Calu3 (cell line): ENCODE results near the gene RASSF6. TPM values are rescaled to one million over a fixed set of nuclear protein-coding genes. Genes with fewer than 3 reads are reported as not detected.

Experiments
- BruUV-seq: library from RNA; stranded (reverse); fragments of 400-500 nt; replicated peaks from 2 replicates; lab custom pipeline; 2021; lab: Mats Ljungman, UMichigan
- CTCF ChIA-PET: fragments of 300-600 bp; sonication (Branson Sonifier 250); formaldehyde crosslinking; loops from one replicate; lab custom pipeline; 2022; ENCODE audit warnings: antibody characterized with exemption; lab: Charles Lee
- DNase-seq: peaks from one replicate; pipeline ENCODE4 v3.0.0; 2022
- H3K27ac Mint-ChIP-seq: one replicate; pipeline ENCODE4 v1.8.0; 2022; ENCODE audit warnings: mixed read lengths; ENCODE audit not compliant: unreplicated experiment
- H3K27me3 Mint-ChIP-seq: one replicate; pipeline ENCODE4 v1.8.0; 2022; ENCODE audit warnings: mixed read lengths; ENCODE audit not compliant: unreplicated experiment
- H3K36me3 Mint-ChIP-seq: one replicate; pipeline ENCODE4 v1.8.0; 2022; ENCODE audit warnings: mild to moderate bottlenecking, moderate library complexity, mixed read lengths; ENCODE audit not compliant: insufficient read depth, unreplicated experiment
- H3K4me1 Mint-ChIP-seq: one replicate; pipeline ENCODE4 v1.8.0; 2022; ENCODE audit warnings: mild to moderate bottlenecking, low read depth, mixed read lengths; ENCODE audit not compliant: unreplicated experiment
- H3K4me3 Mint-ChIP-seq: one replicate; pipeline ENCODE4 v1.8.0; 2022; ENCODE audit warnings: mild to moderate bottlenecking, low read depth, moderate library complexity, mixed read lengths; ENCODE audit not compliant: unreplicated experiment
- H3K9me3 Mint-ChIP-seq: one replicate; pipeline ENCODE4 v1.8.0; 2022; ENCODE audit warnings: low read depth, mixed read lengths; ENCODE audit not compliant: unreplicated experiment
- CTCF ChIP-seq: fragments of 200-600 bp; IDR thresholded peaks from one replicate; pipeline ENCODE4 v1.8.0; 2022; ENCODE audit warnings: antibody characterized with exemption; ENCODE audit not compliant: unreplicated experiment
- intact Hi-C: fragments of 100-400 bp; cut with micrococcal nuclease; formaldehyde crosslinking; loops from one replicate; pipeline ENCODE4 v1.10.0; 2022; ENCODE audit not compliant: unreplicated experiment
- total RNA-seq: library from RNA; stranded (reverse); gene quantifications from 2 replicates; pipeline ENCODE4 v1.2.3, GENCODE V29; 2022

The RASSF6 gene
- total RNA-seq, 1 experiment from 2014 or later: 12.8 TPM

- Mint-ChIP-seq H3K9me3 (no peaks in the 10 kb centered on the region), H3K4me3 (no peak overlapping the region), H3K36me3 (no peaks in the 10 kb centered on the region), H3K27me3 (no peaks in the 10 kb centered on the region), H3K4me1 (peaks cover 32% of the 10 kb centered on the region), H3K27ac (no peak overlapping the region)
- CTCF ChIA-PET: no interaction called here
- no peak for TF ChIP-seq CTCF
- no TSS peak for BruUV-seq
- intact Hi-C loops: loop anchor here (5.0 kb wide), 1 partner anchor 471 kb away; no protein-coding TSS in a partner anchor
- no peak for DNase-seq
These were observed 40.6 kb upstream of the RASSF6 start for GRCh38 chr4:73660808-73661207.

- no TSS peak for BruUV-seq
- H3K4me1 Mint-ChIP-seq: peaks cover 23% of the 10 kb centered on the region
- DNase-seq: no peak
- CTCF ChIA-PET: interaction anchor here (0.7 to 1.7 kb wide), 6 partner anchors 50 to 313 kb away, joined by 3 to 8 read pairs (median 4); no protein-coding TSS in a partner anchor
- no peak overlapping the region for H3K4me3 Mint-ChIP-seq
- no peaks in the 10 kb centered on the region for H3K27me3 Mint-ChIP-seq
- no peak overlapping the region for H3K27ac Mint-ChIP-seq
- H3K36me3 Mint-ChIP-seq: no peaks in the 10 kb centered on the region
- TF ChIP-seq CTCF: peak; percentile 54
- intact Hi-C loops: loop anchor here (1.0 to 10.0 kb wide), 5 partner anchors 36 to 311 kb away; no protein-coding TSS in a partner anchor
- H3K9me3 Mint-ChIP-seq: no peaks in the 10 kb centered on the region
These were observed 33.5 kb upstream of the RASSF6 start for GRCh38 chr4:73653695-73654106.

GRCh38 chr4:73650250-73650649, 30.0 kb upstream of the RASSF6 start:
- CTCF ChIA-PET: no interaction called here
- Mint-ChIP-seq H3K4me1 (peaks cover 29% of the 10 kb centered on the region), H3K36me3 (no peaks in the 10 kb centered on the region), H3K27me3 (no peaks in the 10 kb centered on the region), H3K27ac (peak overlapping the region; percentile 9), H3K4me3 (no peak overlapping the region), H3K9me3 (no peaks in the 10 kb centered on the region)
- TF ChIP-seq CTCF: no peak
- no peak for DNase-seq
- intact Hi-C loops: loop anchor here (5.0 to 10.0 kb wide), 3 partner anchors 33 to 308 kb away; no protein-coding TSS in a partner anchor
- no TSS peak for BruUV-seq

GRCh38 chr4:73648478-73648877, 28.2 kb upstream of the RASSF6 start:
- CTCF ChIA-PET: no interaction called here
- intact Hi-C loops: no loop called here
- no peak overlapping the region for H3K4me3 Mint-ChIP-seq
- H3K9me3 Mint-ChIP-seq: no peaks in the 10 kb centered on the region
- DNase-seq: no peak
- H3K27ac Mint-ChIP-seq: no peak overlapping the region
- BruUV-seq: no TSS peak
- H3K27me3 Mint-ChIP-seq: no peaks in the 10 kb centered on the region
- peaks cover 20% of the 10 kb centered on the region for H3K4me1 Mint-ChIP-seq
- H3K36me3 Mint-ChIP-seq: no peaks in the 10 kb centered on the region
- TF ChIP-seq CTCF: no peak
